Activated CD8-positive, alpha-beta memory T cell treated with anti-CD3 and anti-CD28 coated beads, Interleukin-2, amount 50 U/mL, for 24 hours (primary cell): ENCODE measurements around the gene F2R.
"Not testable (repeated sequence)": the region's sequence is repeated elsewhere in the genome, so short reads cannot be mapped to it uniquely, and the experiment has no call there.

Source experiments
- DNase-seq: peaks from one replicate; pipeline ENCODE4 v3.0.0-alpha.2; 2020; ENCODE audit errors: extremely low read depth

The F2R gene

GRCh38 chr5:76715736-76716455, at the start of gene F2R:
Gene F2R, plus strand, starts transcription at chr5:76716126. Its CDS starts 182 bp downstream, at chr5:76716308.
- DNase-seq: no peak

DNA sequence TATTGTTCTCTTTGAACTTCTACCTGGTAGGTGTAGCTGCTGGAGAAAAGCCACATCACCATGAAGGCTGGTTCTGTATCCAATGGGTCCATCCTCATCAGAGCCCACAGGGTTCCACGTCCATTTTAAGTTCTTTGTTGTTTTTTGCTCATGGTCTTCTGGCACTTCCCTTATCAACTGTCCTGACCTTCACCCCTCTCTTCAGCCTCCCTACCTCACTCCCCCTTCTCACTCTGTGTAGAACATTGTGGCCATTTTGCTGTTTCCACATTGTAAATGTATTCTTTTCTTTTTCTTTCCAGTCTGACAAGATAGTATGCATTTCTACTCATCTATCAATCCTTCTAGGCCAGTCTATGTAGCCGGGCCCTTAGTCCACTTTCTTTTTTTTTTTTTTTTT, 48.4 kb upstream of the F2R start:
- no peak for DNase-seq

GRCh38 chr5:76669245-76669644, 46.7 kb upstream of the F2R start:
- no peak for DNase-seq

DNA sequence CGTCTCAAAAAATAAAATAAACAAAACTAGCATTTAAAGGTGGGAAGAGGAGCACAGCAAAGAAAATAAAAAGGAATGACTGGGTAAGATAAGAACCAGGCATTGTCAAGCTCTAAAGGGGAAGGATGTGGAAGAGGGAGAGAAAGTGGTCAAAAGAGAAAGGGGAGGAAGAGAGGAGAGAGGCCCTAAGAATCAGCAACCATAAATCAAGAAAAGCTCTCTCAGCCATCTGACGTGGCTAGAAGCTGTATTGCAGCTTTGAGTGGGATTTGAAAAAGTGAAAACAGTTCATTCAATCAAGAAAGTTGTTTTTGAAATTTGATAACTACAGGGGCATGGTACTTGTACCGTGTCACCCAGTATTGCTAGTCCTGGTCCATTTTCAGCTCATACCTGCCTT, 45.4 kb upstream of the F2R start:
- no peak for DNase-seq

GRCh38 chr5:76672242-76672641, 43.7 kb upstream of the F2R start:
- no peak for DNase-seq

- no peak for DNase-seq
Observed at GRCh38 chr5:76673125-76673524, 42.8 kb upstream of the F2R start.

GRCh38 chr5:76674330-76675066, 41.4 kb upstream of the F2R start:
- DNase-seq: no peak

DNA sequence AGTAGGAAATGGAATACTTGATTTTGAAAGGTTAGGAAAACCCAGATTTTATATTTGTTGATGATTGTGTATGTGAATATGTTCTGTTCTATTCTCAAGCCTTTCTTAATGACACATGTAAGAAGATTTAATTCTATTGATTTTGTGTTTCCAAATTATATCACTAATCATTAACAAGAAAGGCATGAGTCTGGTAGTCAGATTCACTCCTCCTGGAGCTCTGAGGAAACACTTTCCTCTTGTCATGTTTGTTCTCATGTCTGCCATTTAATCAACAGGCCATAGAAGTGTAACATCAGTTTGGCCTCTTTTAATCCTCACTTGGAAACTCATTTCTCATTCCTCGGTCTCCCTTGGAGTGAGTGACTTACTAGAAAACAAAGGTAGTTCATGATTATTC, 40.6 kb upstream of the F2R start:
- DNase-seq: no peak

GRCh38 chr5:76677849-76678472, 38.0 kb upstream of the F2R start:
- DNase-seq: no peak

GRCh38 chr5:76679231-76679630, 36.7 kb upstream of the F2R start:
- no peak for DNase-seq

DNA sequence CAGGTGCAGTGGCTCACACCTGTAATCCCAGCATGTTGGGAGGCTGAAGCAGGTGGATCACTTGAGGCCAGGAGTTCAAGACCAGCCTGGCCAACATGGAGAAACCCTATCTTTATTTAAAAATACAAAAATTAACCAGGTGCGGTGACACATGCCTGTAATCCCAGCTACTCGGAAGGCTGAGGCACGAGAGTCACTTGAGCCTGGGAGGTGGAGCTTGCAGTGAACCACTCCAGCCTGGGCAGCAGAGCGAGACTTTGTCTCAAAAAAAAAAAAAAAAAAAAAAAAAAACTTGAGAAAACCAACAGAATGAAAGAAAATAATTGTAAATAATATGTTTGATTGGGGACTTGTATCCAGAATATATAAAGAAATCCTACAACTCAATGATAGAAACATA, 35.1 kb upstream of the F2R start:
- DNase-seq: not testable (repeated sequence)

- no peak for DNase-seq
Observed at GRCh38 chr5:76681287-76681686, 34.6 kb upstream of the F2R start.

- no peak for DNase-seq
Observed at GRCh38 chr5:76682387-76682786, 33.5 kb upstream of the F2R start.

DNA sequence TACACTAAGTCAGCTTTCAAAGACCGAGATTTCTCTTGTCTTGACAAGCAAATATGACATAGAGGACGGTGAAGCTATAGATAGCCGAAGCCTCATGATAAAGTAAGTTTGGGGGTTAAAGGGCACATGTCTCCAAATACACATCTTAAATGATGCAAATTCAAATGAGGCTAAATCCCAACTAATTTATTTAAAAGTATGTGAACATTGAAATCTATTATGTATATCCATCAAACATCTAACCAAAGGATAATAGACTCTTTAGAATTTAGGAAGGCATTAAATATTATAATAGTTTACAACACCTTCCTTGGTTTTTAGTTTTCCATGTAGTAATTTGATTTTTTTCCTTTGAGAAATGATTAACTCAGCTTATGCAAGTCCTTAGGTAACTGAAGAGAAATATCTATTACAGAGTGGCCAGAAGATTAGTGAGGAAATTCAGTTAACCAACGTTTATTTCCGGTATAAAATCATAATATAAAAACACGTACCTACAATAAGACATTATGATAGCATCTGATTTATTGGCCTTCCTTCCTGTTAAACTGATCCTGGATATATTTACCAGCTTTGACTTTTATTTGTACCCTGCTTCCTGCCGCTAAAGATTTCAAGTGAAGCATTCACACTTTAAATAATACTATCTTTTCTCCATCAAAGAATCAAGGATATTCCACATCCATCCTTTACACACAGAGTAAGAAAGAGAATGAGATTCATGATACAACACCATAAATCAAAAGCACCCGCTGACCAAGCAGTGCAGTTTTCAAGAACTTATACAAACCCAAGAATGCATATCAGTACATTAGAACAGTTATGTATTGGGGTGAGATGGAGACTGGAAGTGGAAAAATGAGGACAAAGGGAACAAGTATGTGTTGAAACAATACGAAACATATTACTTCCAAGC, 31.9 kb upstream of the F2R start:
- no peak for DNase-seq

DNA sequence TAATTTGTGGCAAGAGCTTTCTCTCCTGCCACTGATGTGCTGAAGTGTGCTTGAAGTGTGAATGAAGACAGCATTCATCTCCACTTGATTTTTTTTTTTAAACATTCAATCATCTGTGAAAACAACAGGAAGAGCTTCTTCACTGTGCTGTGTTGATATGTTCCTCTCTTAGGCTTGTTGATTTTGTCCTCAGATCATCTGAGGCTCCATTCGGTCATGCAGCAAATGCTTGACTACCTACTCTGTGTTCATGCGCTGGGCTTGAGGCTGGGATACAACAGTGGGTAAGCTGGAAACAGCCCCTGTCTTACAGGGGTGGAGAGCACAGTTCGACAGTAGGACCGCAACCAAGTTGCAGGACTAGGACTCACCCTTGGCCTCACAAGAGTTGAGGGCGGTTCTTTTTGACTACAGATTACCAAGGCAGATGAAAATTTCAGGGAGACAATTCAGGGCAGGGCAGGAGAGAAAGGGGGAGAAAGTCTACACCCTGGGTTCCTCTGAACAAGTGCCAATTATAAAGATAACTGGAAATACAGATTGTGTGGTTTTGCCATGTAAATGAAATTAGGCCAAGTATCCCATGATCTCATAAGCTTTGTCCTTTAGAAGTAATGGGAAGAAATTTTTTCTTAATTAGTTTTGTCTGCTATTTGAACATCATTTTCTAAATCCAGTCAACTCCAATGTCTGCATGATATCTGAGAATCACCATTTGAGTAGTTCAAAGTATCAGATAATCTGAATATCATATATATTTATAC, 31.0 kb upstream of the F2R start:
- no peak for DNase-seq

DNA sequence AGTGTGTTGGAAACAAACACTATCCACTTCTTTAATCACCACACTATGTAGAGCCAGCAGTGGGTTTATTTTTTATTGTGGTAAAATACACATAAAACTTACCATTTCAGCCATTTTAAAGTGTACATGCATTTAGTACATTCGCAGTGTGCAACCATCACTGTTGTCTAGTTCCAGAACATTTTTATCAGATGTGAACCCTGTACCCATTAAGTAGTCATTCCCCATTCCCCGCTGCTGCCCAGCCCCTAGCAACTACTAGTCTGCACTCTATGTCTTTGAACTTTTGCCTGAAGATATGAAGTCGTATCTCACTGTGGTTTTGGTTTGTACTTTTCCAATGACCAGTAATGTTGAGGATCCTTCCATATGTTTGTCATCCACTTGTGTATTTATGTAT, 30.2 kb upstream of the F2R start:
- no peak for DNase-seq

- DNase-seq: no peak
Observed at GRCh38 chr5:76688212-76688611, 27.7 kb upstream of the F2R start.

DNA sequence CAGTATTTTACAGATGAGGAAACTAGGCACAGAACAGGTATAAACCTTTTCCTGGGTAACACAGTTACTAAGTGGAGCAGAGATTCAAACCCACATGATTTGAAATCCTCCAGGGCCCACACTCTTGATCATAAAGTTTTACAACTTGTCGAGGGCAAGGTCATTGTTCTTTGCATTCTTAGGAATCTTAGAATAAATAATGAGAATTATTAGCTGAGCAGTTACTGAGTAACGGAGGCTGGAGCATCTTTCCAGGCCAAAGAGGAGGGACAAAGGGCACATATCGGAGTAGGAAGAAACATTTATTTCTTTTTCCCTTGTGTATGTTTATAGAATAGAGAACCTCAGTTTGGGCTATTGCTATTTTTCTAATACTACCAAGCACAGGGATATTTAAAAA, 27.1 kb upstream of the F2R start:
- no peak for DNase-seq

GRCh38 chr5:76689321-76690036, 26.4 kb upstream of the F2R start:
- no peak for DNase-seq

DNA sequence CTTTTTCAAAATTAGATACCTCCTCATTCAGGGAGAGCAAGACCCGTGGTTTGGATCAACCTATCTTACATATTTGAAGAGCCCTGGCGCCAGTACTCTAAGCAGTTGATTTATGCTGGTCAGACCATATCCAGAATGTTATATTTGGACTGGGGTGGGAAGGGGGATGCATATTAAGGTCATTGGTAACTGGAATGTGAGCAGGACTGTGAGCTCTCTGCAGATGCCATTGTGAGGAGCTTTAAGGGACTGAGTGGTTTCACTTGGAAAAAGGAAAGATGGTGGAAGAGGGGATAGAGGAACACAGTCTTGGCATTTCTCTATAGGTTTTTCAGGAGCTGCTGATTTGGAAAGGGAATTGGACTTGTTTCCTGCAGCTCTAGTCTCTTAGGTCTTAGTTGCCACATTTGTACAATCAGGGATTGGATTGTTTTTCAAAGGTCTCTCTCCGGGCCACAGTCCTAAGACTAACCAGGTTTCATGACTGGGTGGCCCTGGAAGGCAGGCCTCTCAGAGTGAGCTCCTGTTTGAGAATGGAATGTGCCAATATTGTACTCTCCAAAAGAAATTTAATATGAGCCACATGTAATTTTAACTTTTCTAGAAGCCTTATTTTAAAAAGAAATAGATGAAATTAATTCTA, 25.8 kb upstream of the F2R start:
- DNase-seq: no peak
